ENCODE results near the gene SYT1.

Gene SYT1

DNA sequence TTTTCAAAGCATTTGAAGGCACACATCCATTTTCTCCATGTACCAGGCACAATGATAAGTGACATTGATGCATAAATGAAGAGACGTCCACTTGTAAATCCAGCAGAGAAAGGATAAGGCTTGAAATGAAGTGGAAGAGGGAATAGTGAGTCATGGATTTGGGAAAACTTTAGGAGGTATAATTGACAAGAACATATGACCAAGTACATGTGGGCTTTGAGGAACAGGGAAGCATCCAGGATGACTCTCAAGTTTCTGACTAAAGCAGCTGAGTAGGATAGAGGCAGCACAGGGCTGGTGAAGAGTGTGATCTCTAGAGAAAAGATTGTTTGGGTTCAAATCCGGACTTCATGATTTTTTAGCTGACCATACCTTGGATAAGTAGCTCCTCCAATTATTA, 43.6 kb upstream of the SYT1 start (continued):
- TF ChIP-seq ZNF398 (tag by site-specific recombination; IDR thresholded peaks at IDR 0.05) (no peak), PRDM2 (tag by site-specific recombination; IDR thresholded peaks at IDR 0.05; ENCODE audit: borderline replicate concordance) (no peak)

- TF ChIP-seq ZNF654 (tag by site-specific recombination; IDR thresholded peaks at IDR 0.05; ENCODE audit: low read depth) = no peak
- no peak for TF ChIP-seq REST (tag by site-specific recombination; IDR thresholded peaks at IDR 0.05)
- no peak for TF ChIP-seq ZNF514 (tag by site-specific recombination; IDR thresholded peaks at IDR 0.05)
- TF ChIP-seq GLIS1 (tag by site-specific recombination; IDR thresholded peaks at IDR 0.05) = no peak
- TF ChIP-seq GLIS2 (tag by site-specific recombination; IDR thresholded peaks at IDR 0.05) = no peak
- no peak for TF ChIP-seq ZSCAN16 (tag by site-specific recombination; IDR thresholded peaks at IDR 0.05)
- TF ChIP-seq, protein P1, sequence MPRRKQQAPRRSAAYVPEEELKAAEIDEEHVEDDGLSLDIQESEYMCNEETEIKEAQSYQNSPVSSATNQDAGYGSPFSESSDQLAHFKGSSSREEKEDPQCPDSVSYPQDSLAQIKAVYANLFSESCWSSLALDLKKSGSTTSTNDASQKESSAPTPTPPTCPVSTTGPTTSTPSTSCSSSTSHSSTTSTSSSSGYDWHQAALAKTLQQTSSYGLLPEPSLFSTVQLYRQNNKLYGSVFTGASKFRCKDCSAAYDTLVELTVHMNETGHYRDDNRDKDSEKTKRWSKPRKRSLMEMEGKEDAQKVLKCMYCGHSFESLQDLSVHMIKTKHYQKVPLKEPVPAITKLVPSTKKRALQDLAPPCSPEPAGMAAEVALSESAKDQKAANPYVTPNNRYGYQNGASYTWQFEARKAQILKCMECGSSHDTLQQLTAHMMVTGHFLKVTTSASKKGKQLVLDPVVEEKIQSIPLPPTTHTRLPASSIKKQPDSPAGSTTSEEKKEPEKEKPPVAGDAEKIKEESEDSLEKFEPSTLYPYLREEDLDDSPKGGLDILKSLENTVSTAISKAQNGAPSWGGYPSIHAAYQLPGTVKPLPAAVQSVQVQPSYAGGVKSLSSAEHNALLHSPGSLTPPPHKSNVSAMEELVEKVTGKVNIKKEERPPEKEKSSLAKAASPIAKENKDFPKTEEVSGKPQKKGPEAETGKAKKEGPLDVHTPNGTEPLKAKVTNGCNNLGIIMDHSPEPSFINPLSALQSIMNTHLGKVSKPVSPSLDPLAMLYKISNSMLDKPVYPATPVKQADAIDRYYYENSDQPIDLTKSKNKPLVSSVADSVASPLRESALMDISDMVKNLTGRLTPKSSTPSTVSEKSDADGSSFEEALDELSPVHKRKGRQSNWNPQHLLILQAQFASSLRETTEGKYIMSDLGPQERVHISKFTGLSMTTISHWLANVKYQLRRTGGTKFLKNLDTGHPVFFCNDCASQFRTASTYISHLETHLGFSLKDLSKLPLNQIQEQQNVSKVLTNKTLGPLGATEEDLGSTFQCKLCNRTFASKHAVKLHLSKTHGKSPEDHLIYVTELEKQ (tag by site-specific recombination; IDR thresholded peaks at IDR 0.05; ENCODE audit: borderline replicate concordance) = no peak
- TF ChIP-seq ZBTB48 (tag by site-specific recombination; IDR thresholded peaks at IDR 0.05) = no peak
- TF ChIP-seq ZNF114 (tag by site-specific recombination; IDR thresholded peaks at IDR 0.05) = no peak
- ChIA-PET CTCF (no interaction called here), POLR2A (no interaction called here)
- Histone ChIP-seq H3K27ac (ENCODE audit: extremely low read depth, low read depth, low read length) (no peak overlapping the region), H3K9me3 (ENCODE audit: control insufficient read depth, insufficient read depth, low read depth, low read length) (no peaks in the 10 kb centered on the region), H3K4me1 (ENCODE audit: control insufficient read depth, insufficient read depth, low read length) (no peaks in the 10 kb centered on the region), H3K36me3 (ENCODE audit: control insufficient read depth in 2 of 2, insufficient read depth in 1 of 2, low read length in 2 of 2) (no peaks in the 10 kb centered on the region), H3K4me3 (ENCODE audit: low read depth, low read length) (no peak overlapping the region)
These were observed 39.7 kb upstream of the SYT1 start for GRCh38 chr12:78824918-78825317.

Measured in HEK293 (cell line).